Activated naive CD4-positive, alpha-beta T cell (primary cell): ENCODE measurements around the gene DMRTA2.

Experiments
- DNase-seq, 4 experiments: peaks; one replicate each; lab custom pipeline; 2025; lab: John Stamatoyannopoulos, UW

The DMRTA2 gene

GRCh38 chr1:50422946-50423669 lies at the start of gene DMRTA2:
TSS of gene DMRTA2 (minus strand) at chr1:50423443. CDS start at chr1:50421536, 1,907 bp downstream.
- no peak for DNase-seq

GRCh38 chr1:50471967-50472366 lies 48.7 kb upstream of the DMRTA2 start:
- DNase-seq, result no peak

GRCh38 chr1:50462964-50463363 lies 39.7 kb upstream of the DMRTA2 start:
- no peak for DNase-seq

GRCh38 chr1:50458507-50458906 lies 35.3 kb upstream of the DMRTA2 start:
- no peak for DNase-seq

- no peak for DNase-seq
Observed at GRCh38 chr1:50454911-50455310, 31.7 kb upstream of the DMRTA2 start.

- DNase-seq, result no peak
Observed at GRCh38 chr1:50453266-50453665, 30.0 kb upstream of the DMRTA2 start.

GRCh38 chr1:50452700-50453099 lies 29.5 kb upstream of the DMRTA2 start:
- DNase-seq, result no peak

GRCh38 chr1:50450861-50451653 lies 27.8 kb upstream of the DMRTA2 start:
- no peak for DNase-seq

GRCh38 chr1:50447961-50448360 lies 24.7 kb upstream of the DMRTA2 start:
- DNase-seq, result no peak

GRCh38 chr1:50441183-50441582 lies 17.9 kb upstream of the DMRTA2 start:
- no peak for DNase-seq

GRCh38 chr1:50438945-50439344 lies 15.7 kb upstream of the DMRTA2 start:
- no peak for DNase-seq

GRCh38 chr1:50436489-50436888 lies 13.2 kb upstream of the DMRTA2 start:
- no peak for DNase-seq

- no peak for DNase-seq
Observed at GRCh38 chr1:50430010-50430405, 6.8 kb upstream of the DMRTA2 start.

- no peak for DNase-seq
Observed at GRCh38 chr1:50427818-50428779, 4.9 kb upstream of the DMRTA2 start.

- DNase-seq, result no peak
Observed at GRCh38 chr1:50427086-50427817, 4.0 kb upstream of the DMRTA2 start.

- DNase-seq, result no peak
Observed at GRCh38 chr1:50426702-50427085, 3.5 kb upstream of the DMRTA2 start.

GRCh38 chr1:50426108-50426700 lies 3.0 kb upstream of the DMRTA2 start:
- DNase-seq, result no peak

GRCh38 chr1:50425376-50426107 lies 2.3 kb upstream of the DMRTA2 start:
- DNase-seq, result no peak

GRCh38 chr1:50424884-50425375 lies 1.7 kb upstream of the DMRTA2 start:
- no peak for DNase-seq
